H4 (cell line): ENCODE data around the gene SLC22A2. TPM values are rescaled to one million over a fixed set of nuclear protein-coding genes. Genes with fewer than 3 reads are reported as not detected.
A peak's percentile ranks its signal among the peaks of the same experiment; 100 is the strongest.

Source experiments
- DNase-seq: peaks from one replicate; pipeline ENCODE4 v3.0.0-alpha.2; 2015; ENCODE audit warnings: low spot score
- total RNA-seq: library from RNA; depleted of rRNA; stranded (reverse); fragments of >200 nt; shearing (Covaris generic); gene quantifications from 2 replicates; pipeline ENCODE4 v1.2.3, GENCODE V29; 2014

The SLC22A2 gene
- total RNA-seq, 1 experiment from 2014 or later: not detected

DNA sequence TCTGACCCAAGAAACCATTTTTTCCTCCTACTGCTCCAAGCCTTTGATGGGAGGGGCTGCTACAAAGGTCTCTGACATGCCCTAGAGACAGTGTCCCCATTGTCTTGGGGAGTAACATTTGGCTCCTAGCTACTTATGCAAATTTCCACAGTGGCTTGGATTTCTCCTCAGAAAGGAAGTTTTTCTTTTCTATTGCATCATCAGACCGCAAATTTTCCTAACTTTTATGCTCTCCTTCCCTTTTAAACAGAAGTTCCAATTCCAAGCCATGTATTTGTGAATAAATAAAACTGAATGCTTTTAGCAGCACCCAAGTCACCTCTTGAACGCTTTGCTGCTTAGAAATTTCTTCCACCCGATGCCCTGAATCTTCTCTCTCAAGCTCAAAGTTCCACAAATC is 51.0 kb downstream of the SLC22A2 start:
- no peak for DNase-seq

DNA sequence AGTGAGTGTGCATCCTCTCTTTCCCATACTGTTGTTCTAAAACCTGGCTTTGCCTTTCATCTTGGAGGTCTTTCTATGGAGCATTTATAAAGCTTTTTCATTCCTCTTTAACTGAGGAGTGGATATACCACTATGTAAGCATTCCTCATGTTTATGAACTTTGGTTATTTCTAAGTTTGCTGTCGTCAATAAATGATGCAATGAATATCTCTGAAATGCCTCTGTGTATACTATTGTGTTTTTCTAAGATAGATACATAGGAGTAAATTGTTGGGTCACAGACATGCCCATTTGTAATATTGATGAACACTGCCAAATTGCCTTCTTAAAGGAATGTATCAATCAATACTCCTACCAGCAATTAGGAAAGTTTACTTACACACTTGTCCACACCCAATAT is 53.9 kb downstream of the SLC22A2 start:
- no peak for DNase-seq

DNA sequence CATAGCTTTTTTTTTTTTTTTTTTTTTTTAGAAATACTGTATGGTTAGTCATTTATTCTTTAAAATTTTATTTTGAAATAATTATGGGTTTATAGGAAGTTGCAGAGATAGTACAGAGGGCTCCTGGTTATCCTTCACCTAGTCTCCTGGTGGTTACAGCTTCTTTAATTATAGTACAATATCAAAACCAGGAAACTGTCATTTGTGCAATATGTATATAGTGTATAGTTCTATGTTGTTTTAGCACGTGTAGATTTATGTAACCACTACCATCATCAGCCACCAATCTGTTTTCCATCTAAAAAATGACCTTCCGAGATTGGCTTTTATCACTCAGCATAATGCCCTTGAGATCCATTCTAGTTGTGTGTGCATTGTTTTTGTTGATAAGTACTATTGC is 54.7 kb downstream of the SLC22A2 start:
- no peak for DNase-seq

DNA sequence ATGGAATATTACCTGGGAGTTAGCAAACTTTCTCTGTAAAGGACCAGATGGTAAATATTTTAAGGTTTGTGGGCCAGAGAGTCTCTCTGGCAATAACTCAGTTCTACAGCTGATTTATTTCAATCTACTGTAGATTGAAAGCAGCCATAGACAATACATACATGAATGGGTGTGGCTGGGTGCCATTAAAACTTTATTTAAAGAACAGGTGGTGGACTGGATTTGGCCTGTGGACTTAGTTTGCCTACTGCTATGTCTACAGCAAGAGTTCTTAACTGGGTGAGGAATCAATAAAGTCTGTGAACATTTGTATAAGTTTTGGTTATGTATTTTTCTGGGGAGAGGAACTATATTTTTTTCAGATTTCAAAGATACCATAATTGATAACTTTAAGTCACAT is 55.1 kb downstream of the SLC22A2 start:
- no peak for DNase-seq

- DNase-seq: no peak
These were observed 55.5 kb downstream of the SLC22A2 start for GRCh38 chr6:160203076-160203475.

DNA sequence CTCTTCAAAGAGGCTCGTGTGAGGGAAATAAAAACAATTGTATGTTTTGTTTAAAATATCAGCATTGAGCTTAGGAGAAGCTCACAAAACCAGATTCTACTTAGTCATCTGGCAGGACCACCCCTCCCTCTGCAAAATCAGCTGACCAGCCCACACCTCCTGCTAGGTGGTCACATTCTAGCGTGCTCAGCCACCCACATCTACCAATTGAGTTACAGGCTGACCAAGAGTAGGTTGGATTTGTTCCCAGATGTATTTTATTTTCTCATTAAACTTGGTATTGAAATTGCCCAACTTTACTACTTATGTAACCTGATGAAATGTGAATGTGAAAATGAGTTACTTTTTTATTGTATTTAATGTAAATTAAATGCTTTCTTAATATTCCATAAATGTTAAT is 56.2 kb downstream of the SLC22A2 start:
- DNase-seq: peak; percentile 56

- no peak for DNase-seq
These were observed 57.6 kb downstream of the SLC22A2 start for GRCh38 chr6:160201061-160201460.

DNA sequence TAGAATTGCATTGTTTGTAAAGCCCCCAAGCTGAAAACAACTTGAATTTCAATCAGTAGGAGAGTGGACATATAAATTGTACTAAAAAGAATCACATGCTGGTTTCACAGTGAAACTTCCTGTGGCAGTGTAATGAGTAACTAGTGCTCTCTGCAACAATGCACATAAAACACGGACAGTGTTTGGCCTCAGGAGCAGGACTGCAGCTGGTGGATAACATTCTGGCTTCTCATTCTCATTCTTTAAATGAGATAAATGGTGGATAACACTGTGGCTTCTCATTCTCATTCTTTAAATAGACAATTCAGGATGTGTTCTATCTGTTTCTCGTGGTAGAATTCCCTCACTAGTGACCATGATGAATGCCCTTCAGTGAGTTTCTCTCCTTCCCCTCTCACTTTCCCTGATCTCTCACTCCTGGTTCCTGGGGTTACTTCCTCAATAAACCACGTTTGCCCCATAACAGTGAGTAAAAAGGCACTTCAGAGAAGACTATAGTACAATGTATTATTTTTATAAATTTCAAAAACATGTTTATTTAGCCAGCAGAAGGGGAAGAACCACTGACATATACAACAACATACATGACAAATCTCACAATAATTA is 59.9 kb downstream of the SLC22A2 start:
- DNase-seq: no peak

GRCh38 chr6:160197662-160198061 is 61.0 kb downstream of the SLC22A2 start:
- DNase-seq: no peak

DNA sequence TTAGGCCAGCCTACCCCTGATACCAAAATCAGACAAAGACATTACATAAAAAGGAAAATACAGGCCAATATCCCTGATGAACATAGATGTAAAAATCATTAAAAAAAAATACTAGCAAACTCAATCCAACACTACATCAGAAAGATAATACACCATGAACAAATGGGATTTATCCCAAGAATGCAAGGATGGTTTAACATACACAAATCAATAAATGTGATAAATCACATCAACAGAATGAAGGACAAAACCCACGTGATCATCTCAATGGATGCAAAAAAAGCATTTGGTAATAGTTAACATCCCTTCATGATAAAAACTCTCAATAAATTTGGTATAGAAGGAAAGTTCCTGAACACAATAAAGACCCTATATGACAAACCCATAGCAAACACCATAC is 63.8 kb downstream of the SLC22A2 start:
- DNase-seq: no peak

DNA sequence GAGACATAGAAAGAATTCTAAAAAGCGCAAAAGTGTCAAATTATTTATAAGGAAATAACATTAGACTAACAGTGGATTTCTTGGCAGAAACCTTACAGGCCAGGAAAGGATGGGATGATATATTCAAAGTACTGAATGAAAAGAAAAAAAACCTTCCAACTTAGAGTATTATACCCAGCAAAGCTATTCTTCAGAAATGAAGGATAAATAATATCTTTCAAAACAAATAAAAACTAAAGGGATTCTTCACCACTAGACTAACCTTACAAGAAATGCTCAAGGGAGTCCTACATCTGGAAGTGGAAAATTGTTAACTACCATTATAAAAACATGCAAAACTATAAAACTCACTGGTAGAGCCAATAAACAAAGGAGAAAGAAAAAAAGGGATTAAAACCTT is 65.8 kb downstream of the SLC22A2 start:
- no peak for DNase-seq

- DNase-seq: no peak
These were observed 67.6 kb downstream of the SLC22A2 start for GRCh38 chr6:160190973-160191372.

DNA sequence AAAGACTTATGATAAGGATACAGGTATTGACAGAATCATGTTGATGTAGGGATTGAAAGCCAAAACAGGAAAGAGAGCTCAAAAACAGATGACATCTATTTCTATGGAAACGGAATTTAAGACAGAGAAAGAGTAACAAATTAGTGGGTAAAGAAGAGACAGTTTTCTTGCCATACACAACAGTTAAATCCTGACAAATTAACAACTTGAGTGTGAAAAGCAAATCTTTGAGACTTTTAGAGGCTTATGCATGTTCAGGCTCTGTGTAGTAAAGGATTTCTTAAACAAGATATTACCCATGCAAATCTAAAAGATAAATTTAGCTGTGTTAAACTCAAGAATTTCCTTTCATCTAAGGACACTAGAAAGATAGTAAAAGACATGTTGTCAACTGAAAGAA is 68.5 kb downstream of the SLC22A2 start:
- no peak for DNase-seq

- no peak for DNase-seq
These were observed 69.8 kb downstream of the SLC22A2 start for GRCh38 chr6:160188773-160189172.

DNA sequence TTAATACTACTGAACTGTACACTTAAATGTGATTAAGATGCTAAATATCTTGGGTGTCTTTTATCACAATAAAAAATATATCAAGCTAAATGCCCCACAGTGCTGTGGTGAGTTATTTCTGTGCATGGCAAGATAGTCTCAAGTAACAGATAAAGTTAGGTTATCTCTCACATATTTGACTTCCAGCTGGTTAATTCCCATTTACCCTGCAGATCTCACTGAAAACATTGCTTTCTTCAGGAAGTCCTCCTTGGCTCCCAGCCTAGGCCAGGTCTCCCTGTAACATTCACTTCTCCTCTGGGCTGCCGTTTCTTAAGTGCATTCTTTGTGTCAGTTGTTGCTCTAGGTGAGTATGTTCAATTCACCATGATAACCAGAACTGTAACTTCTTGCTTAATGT is 77.9 kb downstream of the SLC22A2 start:
- no peak for DNase-seq

- DNase-seq: no peak
These were observed 80.3 kb downstream of the SLC22A2 start for GRCh38 chr6:160178271-160178670.

DNA sequence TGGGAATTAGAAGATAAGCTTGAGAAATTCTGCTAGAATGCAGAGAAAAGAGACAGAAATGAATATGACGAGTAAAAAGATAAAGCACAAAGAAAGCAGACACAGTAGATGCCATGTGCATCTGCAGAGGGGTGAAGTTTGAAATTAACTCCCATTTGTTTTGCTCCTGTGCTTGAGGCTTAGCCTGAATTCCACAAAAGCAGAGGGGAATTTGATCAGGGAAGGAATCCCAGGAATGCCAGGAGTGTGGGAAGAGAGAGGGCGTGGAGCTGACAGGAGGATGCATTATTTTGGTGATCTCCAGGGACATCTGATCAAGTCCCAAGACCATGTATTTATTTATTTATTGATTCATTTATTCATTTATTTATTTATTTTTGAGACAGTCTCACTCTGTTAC is 81.4 kb downstream of the SLC22A2 start:
- no peak for DNase-seq

- no peak for DNase-seq
These were observed 83.9 kb downstream of the SLC22A2 start for GRCh38 chr6:160174681-160175080.

GRCh38 chr6:160173806-160174527 is 84.7 kb downstream of the SLC22A2 start:
- no peak for DNase-seq

DNA sequence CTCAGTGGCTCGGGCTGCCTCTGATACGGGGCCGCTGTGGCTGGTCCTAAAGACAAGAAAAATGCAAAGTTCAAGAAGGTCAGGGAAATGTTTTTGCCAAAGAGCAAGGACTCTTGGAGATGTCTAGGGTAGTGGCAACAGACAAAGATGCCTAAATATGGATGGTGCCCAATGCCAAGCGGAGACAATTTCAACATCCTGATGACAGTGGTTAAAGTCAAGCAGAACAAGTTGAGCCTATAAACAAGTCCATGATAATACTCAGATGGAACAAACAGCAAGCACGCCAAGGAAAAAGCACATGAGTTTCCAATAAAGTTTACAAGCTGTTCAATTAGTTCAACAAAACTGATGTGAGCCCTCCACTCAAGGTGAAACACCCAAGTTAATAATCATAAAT is 85.9 kb downstream of the SLC22A2 start:
- DNase-seq: no peak

GRCh38 chr6:160170018-160170680 is 88.5 kb downstream of the SLC22A2 start:
- DNase-seq: no peak

DNA sequence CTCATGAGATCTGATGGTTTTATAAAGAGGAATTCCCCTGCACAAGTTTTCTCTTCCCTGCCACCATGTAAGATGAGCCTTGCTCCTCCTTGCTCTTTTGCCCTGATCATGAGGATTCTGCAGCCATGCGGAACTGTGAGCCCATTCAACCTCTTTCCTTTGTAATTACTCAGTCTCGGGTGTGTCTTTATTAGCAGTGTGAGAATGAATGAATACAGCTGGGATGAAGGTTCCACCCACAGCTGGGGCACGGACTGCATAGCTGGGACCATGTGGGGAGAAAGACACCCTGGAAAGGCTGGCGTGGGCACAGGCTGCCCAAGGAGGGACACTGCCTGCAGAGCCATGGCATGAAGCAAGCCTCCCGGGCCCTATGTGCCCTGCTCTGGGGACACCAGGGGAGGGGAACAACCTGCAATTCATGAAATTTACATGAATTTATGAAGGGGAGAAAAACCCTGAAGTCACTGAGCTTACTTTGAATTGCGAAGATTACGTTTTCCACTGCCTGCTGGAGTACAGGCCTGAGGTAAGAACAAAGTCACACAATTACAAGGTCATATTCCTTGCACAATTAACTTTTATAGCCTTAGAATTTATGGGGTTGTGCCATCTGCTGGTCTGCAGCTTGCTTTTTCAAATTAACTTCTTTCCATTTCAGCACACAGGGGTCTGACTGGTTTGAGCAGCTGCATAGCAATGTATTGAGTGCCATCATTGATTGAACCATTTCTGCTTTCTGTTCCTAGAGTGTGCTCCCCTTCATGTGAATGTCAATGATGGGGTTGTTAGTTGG is 90.8 kb downstream of the SLC22A2 start:
- no peak for DNase-seq
